Mononuclear cell (primary cell): ENCODE results near the gene ZNF609. TPM values are rescaled to one million over a fixed set of nuclear protein-coding genes. Genes with fewer than 3 reads are reported as not detected.

Experiments used
- H3K27me3 ChIP-seq: 2 replicates; pipeline ENCODE4 v1.6.0; 2011; ENCODE audit warnings: low read length, control low read depth; ENCODE audit not compliant: insufficient read depth
- H3K4me1 ChIP-seq: 2 replicates; pipeline ENCODE4 v1.5.1; 2011; ENCODE audit warnings: mild to moderate bottlenecking, low read length, control low read depth; ENCODE audit not compliant: insufficient read depth
- H3K4me3 ChIP-seq: 2 replicates; pipeline ENCODE4 v1.5.1; 2011; ENCODE audit warnings: mild to moderate bottlenecking, low read length, moderate library complexity
- H3K9me3 ChIP-seq: 2 replicates; pipeline ENCODE4 v1.5.1; 2011; ENCODE audit warnings: low read depth, mild to moderate bottlenecking, control low read depth, low read length
- total RNA-seq: library from RNA; depleted of rRNA; stranded (reverse); fragments of >200 nt; gene quantifications from one replicate; pipeline ENCODE4 v1.2.3, GENCODE V29; 2012

ZNF609 gene
- total RNA-seq, 1 donor = 34.3 TPM

DNA sequence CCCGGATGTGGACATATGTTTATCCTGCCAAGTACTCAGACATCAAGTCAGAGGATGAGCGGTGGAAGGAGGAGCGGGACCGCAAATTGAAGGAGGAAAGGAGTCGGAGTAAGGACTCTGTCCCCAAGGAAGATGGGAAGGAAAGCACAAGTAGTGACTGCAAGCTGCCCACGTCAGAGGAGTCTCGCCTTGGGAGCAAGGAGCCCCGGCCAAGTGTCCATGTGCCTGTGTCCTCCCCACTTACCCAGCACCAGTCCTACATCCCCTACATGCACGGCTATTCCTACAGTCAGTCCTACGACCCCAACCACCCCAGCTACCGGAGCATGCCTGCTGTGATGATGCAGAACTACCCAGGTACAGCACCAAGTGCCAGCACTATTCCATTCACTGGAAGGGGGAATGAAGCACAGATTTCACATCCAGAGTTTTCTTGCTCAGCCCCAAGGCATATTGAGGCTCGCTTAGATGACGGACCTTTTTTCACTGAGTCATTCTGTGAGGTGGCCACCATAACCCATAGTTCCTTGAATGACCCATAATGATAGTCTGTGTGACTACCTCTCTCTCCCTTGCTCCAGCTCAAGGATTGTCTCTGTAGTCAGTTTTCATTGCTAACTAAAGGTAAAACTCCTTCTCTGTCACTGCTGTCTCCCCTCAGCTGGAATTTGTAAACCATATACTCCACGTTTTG is 217.9 kb downstream of the ZNF609 start:
- no peaks in the 10 kb centered on the region for H3K4me1 ChIP-seq

GRCh38 chr15:64680097-64680496 is 219.7 kb downstream of the ZNF609 start:
- Histone ChIP-seq H3K9me3 (no peaks in the 10 kb centered on the region), H3K27me3 (no peaks in the 10 kb centered on the region), H3K4me1 (no peaks in the 10 kb centered on the region), H3K4me3 (no peak overlapping the region)

More for the DNA sequence above, 217.9 kb downstream of the ZNF609 start:
- Histone ChIP-seq H3K9me3 (no peaks in the 10 kb centered on the region), H3K27me3 (no peaks in the 10 kb centered on the region), H3K4me3 (no peak overlapping the region)

GRCh38 chr15:64681424-64682024 is 221.1 kb downstream of the ZNF609 start:
- H3K4me3 ChIP-seq = no peak overlapping the region
- H3K27me3 ChIP-seq = no peaks in the 10 kb centered on the region
- H3K4me1 ChIP-seq = no peaks in the 10 kb centered on the region
- no peaks in the 10 kb centered on the region for H3K9me3 ChIP-seq

DNA sequence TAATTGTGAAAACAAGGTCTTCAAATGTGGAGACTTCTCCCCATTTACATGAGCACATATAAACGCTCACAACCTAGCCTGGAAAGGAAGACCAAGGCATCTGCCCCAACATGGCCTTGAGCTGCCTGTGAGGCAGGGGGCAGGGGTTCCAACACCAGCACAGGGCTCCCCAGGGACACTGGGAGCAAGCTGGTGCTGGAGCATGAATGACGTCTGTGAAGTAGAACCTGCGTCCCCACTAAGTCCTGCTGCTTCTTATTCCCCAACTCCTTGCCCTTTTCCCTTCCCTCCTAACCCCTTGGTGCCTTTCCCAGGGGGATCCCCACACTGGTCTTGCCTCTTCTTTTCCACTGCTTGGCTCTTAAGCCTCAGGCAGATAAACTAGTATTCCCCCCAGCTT is 221.9 kb downstream of the ZNF609 start:
- Histone ChIP-seq H3K27me3 (no peaks in the 10 kb centered on the region), H3K4me1 (no peaks in the 10 kb centered on the region), H3K4me3 (no peak overlapping the region), H3K9me3 (no peaks in the 10 kb centered on the region)

DNA sequence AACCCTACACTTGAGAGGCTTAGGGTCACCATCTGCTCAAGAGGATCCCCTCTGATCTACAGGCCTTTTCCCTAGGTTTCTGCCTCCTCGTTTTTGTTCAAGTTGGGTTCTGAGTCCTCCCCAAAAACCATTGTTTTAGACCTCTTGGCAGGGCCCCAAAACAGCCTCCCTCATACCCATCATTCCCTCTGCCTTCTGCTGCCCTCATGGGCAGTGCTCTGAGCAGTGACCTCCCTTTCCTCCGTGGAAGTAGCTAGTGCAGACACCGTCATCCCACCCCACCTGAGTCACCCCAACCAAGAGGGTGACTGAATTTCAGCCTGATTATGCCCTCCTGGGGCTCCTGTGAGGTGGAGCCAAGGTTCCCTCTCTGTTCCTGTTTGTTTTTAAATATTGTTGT is 223.0 kb downstream of the ZNF609 start:
- H3K9me3 ChIP-seq = no peaks in the 10 kb centered on the region
- no peaks in the 10 kb centered on the region for H3K27me3 ChIP-seq
- H3K4me3 ChIP-seq = no peak overlapping the region
- no peaks in the 10 kb centered on the region for H3K4me1 ChIP-seq

GRCh38 chr15:64685230-64685888 is 225.0 kb downstream of the ZNF609 start:
- no peaks in the 10 kb centered on the region for H3K4me1 ChIP-seq
- no peaks in the 10 kb centered on the region for H3K27me3 ChIP-seq
- H3K4me3 ChIP-seq = no peak overlapping the region
- no peaks in the 10 kb centered on the region for H3K9me3 ChIP-seq

- Histone ChIP-seq H3K4me3 (no peak overlapping the region), H3K4me1 (peaks cover 5% of the 10 kb centered on the region), H3K27me3 (no peaks in the 10 kb centered on the region), H3K9me3 (no peaks in the 10 kb centered on the region)
Measured at GRCh38 chr15:64686130-64686735, 225.9 kb downstream of the ZNF609 start.

- H3K4me1 ChIP-seq = peaks cover 14% of the 10 kb centered on the region
- no peak overlapping the region for H3K4me3 ChIP-seq
- no peaks in the 10 kb centered on the region for H3K9me3 ChIP-seq
- H3K27me3 ChIP-seq = no peaks in the 10 kb centered on the region
Measured at GRCh38 chr15:64687172-64687571, 226.8 kb downstream of the ZNF609 start.

DNA sequence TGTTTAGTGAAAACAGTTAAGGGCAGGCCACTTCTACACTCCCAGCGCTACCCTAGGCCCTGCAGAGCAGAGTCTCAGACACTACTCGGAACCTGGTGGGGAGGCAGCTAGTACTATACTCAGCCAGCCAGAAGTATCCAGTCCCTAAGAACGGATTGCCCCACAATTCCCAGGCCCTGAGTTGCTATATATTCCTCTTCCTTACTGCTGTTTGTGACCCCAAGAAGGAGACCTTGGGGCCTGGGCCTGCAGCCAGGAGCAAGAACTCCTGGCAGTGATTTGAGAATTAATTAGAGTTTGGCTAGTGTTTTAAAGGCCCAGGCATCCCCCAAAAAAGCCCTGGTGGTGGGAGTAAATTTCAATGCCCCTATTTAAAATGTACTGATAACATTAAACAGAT is 227.3 kb downstream of the ZNF609 start:
- H3K9me3 ChIP-seq = no peaks in the 10 kb centered on the region
- H3K4me1 ChIP-seq = peaks cover 20% of the 10 kb centered on the region
- H3K27me3 ChIP-seq = no peaks in the 10 kb centered on the region
- no peak overlapping the region for H3K4me3 ChIP-seq

DNA sequence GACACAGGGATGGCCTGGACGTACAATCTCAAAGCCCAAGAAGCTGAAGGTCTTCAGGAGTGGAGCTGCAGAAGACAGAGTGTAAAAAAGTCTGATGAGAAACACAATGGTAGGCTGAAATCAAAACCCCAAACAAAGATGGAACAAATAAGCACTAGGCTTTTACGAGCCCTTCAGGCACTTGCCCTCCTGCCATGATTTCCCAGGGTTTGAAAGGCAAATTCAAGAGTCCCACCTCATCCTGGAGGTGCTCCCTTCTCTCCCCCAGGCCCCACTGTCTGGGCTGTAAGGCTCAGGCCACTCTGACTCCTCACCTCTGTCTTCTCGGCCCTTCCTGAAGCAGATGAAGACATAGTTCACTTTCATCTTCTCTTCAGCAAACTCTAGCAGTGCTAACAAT is 228.4 kb downstream of the ZNF609 start:
- H3K27me3 ChIP-seq = no peaks in the 10 kb centered on the region
- H3K4me3 ChIP-seq = no peak overlapping the region
- peaks cover 30% of the 10 kb centered on the region for H3K4me1 ChIP-seq
- no peaks in the 10 kb centered on the region for H3K9me3 ChIP-seq

DNA sequence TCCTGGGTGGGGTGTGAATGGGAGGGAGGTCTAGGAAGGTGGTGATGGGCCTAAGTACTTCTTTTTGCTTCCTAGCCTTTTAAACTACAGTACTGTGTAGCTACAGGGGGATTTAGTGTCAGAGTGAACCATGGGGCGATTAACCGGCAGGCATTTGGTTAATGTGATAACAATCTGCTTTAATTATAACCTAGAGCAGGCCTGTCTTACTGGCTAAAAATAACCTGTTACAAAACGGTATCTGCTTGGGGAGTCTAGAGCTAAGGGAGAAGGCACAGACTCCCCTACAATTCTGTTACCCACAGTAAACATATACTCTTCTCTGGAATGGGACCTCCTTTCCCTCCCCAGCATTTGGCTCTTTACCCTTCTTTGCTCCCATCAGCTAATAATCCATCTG is 229.6 kb downstream of the ZNF609 start:
- H3K27me3 ChIP-seq = no peaks in the 10 kb centered on the region
- peaks cover 43% of the 10 kb centered on the region for H3K4me1 ChIP-seq
- H3K9me3 ChIP-seq = no peaks in the 10 kb centered on the region
- H3K4me3 ChIP-seq = no peak overlapping the region

- Histone ChIP-seq H3K4me3 (no peak overlapping the region), H3K9me3 (no peaks in the 10 kb centered on the region), H3K4me1 (peaks cover 50% of the 10 kb centered on the region), H3K27me3 (no peaks in the 10 kb centered on the region)
Measured at GRCh38 chr15:64690578-64691296, 230.4 kb downstream of the ZNF609 start.

DNA sequence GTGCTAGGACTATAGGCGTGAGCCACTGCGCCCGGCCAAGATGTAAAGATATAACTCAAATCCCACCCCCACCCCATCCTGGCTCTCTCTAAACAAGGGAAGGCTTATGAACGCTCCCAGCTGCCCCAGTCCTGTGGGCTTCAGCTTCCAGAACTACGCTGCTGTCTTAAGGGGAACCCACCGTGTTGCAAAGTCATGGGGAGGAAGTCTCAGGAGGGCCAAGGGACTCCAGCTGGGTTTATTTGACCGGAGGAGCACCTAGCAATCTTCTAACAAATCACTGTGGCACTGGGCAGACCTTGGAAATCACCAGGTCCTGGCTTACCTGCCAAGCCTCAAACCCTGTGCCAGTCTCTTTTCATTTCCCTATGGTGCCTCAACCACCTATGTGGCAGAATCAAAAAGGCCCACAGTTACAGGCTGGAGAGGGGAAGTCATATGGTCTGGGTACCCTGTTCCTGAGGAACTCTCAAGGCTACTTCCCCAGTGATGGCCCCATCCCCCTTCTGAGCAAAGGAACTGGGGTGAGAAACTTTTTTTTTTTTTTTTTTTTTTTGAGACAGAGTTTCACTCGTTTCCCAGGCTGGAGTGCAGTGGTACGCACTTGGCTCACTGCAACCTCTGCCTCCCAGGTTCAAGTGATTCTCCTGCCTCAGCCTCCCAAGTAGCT is 231.7 kb downstream of the ZNF609 start:
- Histone ChIP-seq H3K9me3 (no peaks in the 10 kb centered on the region), H3K4me3 (no peak overlapping the region), H3K4me1 (peaks cover 63% of the 10 kb centered on the region), H3K27me3 (no peaks in the 10 kb centered on the region)

GRCh38 chr15:64693134-64693533 is 232.8 kb downstream of the ZNF609 start:
- Histone ChIP-seq H3K4me1 (peaks cover 70% of the 10 kb centered on the region), H3K4me3 (no peak overlapping the region), H3K9me3 (no peaks in the 10 kb centered on the region)

More at GRCh38 chr15:64693134-64693533, 232.8 kb downstream of the ZNF609 start:
- H3K27me3 ChIP-seq = no peaks in the 10 kb centered on the region
